ENCODE data around the gene RPLP2. TPM values are rescaled to one million over a fixed set of nuclear protein-coding genes. Genes with fewer than 3 reads are reported as not detected.

RPLP2 gene
- total and polyA plus RNA-seq, 2 of the 4 experiments (the other 2 are of a cell fraction), result 59.9 to 1,897 TPM

DNA sequence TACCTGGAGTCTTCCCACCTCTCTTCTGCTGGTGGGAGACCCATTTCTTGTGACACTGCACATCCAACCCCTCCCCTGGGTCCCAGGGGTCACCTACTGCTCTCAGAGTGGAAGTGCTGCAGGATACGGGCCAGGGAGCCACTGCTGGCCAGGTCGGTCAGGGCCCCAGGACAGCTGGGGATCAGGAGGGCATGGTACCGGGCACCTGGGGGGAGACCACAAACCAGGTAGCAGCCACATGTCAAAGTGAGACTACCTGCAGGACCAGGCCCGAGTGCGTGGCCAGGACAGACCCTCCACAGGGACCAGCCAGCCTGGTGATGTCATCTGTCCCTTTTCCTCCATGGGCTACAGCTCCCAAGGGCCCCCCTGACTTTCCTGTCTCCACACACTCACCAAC, 36.3 kb upstream of the RPLP2 start:
- intact Hi-C loops (cut with micrococcal nuclease), result no loop called here
- WGBS, 2 experiments (ENCODE audit: extremely low coverage in 2 of 2, insufficient read length in 1 of 2), result 72% methylated on average over 2 of the region's 5 CpGs; no CpG with 5 or more reads in 1 of the 2 experiments
- Histone ChIP-seq H4K91ac (ENCODE audit: insufficient read depth, low read depth, low read length) (no peak overlapping the region), H3K36me3 (ENCODE audit: control insufficient read depth, insufficient read depth, low read length) (peaks cover 39% of the 10 kb centered on the region), H3K79me1 (ENCODE audit: low read depth in 1 of 2, low read length in 2 of 2) (peaks cover 11 to 64% of the 10 kb centered on the region in 2 experiments), H3K23ac (ENCODE audit: low read depth, low read length) (no peak overlapping the region), H3K4me1 (ENCODE audit: control insufficient read depth, insufficient read depth, low read length) (peaks cover 13% of the 10 kb centered on the region), H3K27ac (ENCODE audit: insufficient read depth, low read length) (no peak overlapping the region), H3K9me1 (ENCODE audit: insufficient read depth, low read length) (peaks cover 11% of the 10 kb centered on the region; the same call in 1 of the 2 replicates), H4K8ac (ENCODE audit: low read depth in 2 of 2, low read length in 2 of 2) (no peak overlapping the region), H2AK5ac (ENCODE audit: low read depth, low read length) (no peak overlapping the region), H3K27me3 (ENCODE audit: control insufficient read depth, insufficient read depth, low read length) (no peaks in the 10 kb centered on the region), H3K14ac (replicated peaks; ENCODE audit: low read depth, low read length) (no peak overlapping the region), H4K5ac (ENCODE audit: low read depth, low read length) (no peak overlapping the region), H2BK15ac (ENCODE audit: low read depth, low read length) (no peak overlapping the region), H3K18ac (ENCODE audit: low read depth, low read length) (no peak overlapping the region), H2BK5ac (ENCODE audit: low read depth, low read length, poor library complexity, severe bottlenecking) (no peak overlapping the region), H2AFZ (replicated peaks; ENCODE audit: low read length, poor library complexity) (no peak overlapping the region), H3K4ac (ENCODE audit: low read depth, low read length) (no peak overlapping the region), H2BK20ac (ENCODE audit: low read depth, low read length) (no peak overlapping the region), H2BK120ac (ENCODE audit: low read depth, low read length) (no peak overlapping the region), H3K4me2 (ENCODE audit: low read depth, low read length) (no peak overlapping the region), H3K9ac (ENCODE audit: low read depth, low read length) (no peak overlapping the region), H4K20me1 (ENCODE audit: insufficient read depth, low read length) (peaks cover 67% of the 10 kb centered on the region), H2AK9ac (replicated peaks; ENCODE audit: low read depth, low read length, poor library complexity) (no peak overlapping the region), H3K4me3 (ENCODE audit: insufficient read depth, low read depth, low read length) (no peak overlapping the region), H3K56ac (ENCODE audit: extremely low read depth, insufficient read depth, low read length) (no peak overlapping the region), H3K9me3 (ENCODE audit: control insufficient read depth, insufficient read depth, low read length) (no peaks in the 10 kb centered on the region)
- DNase-seq, result no peak
- ChIA-PET CTCF (no interaction called here), POLR2A (ENCODE audit: unreplicated experiment) (no interaction called here)
- ATAC-seq (ENCODE audit: low read depth), result no peak
- TF ChIP-seq CEBPB (IDR thresholded peaks at IDR 0.05; ENCODE audit: low read depth, low read length), result no peak
- dilution Hi-C loops (cut with HindIII; ENCODE audit: low sequenced_read_pairs, unreplicated experiment), result no loop called here
- BruUV-seq (replicated peaks), result no TSS peak
- in situ Hi-C loops (cut with MboI; ENCODE audit: low sequenced_read_pairs), result no loop called here
